H7 (cell line): ENCODE results near the gene PLAAT4. TPM values are rescaled to one million over a fixed set of nuclear protein-coding genes. Genes with fewer than 3 reads are reported as not detected.
A peak's percentile ranks its signal among the peaks of the same experiment; 100 is the strongest.

Source experiments
- DNase-seq: peaks from one replicate; pipeline ENCODE4 v3.0.0; 2012
- H3K27me3 ChIP-seq: 2 replicates; pipeline ENCODE4 v1.6.0; 2011; ENCODE audit warnings: mild to moderate bottlenecking, low read length; ENCODE audit not compliant: control insufficient read depth, insufficient read depth
- H3K36me3 ChIP-seq: replicated peaks from 2 replicates; pipeline ENCODE4 v1.5.1; 2011; ENCODE audit warnings: low read length; ENCODE audit not compliant: control insufficient read depth, insufficient read depth
- H3K4me3 ChIP-seq: 2 replicates; pipeline ENCODE4 v1.5.1; 2011; ENCODE audit warnings: low read depth, mild to moderate bottlenecking, control low read depth, low read length, moderate library complexity; ENCODE audit not compliant: insufficient read depth
- total RNA-seq: library from RNA; depleted of rRNA; stranded (reverse); fragments of >200 nt; shearing (Covaris generic); gene quantifications from 2 replicates; pipeline ENCODE4 v1.2.3, GENCODE V29; 2014; rRNA removed

The PLAAT4 gene, protein sequence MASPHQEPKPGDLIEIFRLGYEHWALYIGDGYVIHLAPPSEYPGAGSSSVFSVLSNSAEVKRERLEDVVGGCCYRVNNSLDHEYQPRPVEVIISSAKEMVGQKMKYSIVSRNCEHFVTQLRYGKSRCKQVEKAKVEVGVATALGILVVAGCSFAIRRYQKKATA
- 1.1 and 4.1 TPM in 2 replicates for total RNA-seq

DNA sequence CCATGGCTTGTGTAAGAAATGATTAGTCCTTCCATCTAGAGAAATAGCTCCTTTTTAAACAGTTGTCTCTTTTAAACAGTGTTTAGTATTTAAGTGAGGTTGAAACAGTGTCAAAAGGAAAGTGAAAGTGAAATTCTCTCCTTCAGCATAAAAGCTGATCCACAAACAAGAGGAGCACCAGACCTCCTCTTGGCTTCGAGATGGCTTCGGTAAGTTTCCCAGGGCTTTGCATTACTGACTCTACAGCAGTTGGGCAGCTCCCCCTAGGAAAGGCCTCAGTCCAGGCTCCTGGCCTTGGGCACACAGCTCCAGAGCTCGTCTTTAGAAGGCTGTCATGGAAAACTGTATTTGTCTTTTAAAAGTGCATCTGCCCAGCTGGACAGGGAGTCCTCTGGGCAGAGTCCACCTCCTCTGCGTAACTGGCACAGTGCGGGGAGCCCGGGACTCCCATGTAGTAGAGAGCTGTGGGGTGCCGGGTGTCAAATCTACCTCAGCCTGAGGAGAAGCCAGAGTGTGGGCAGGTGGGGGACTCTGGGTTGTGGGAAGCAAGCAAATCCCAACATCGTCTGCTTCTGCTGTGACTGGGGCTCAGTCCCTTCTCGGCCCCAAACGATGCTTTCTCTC, at the start of gene PLAAT4:
TSS of gene PLAAT4 (plus strand) at position 140 of the 624 bp plus-strand sequence. CDS start at position 201, 61 bp downstream.
- DNase-seq: peak; percentile 36
- H3K4me3 ChIP-seq: no peak within 1 kb of the TSS
- H3K27me3 ChIP-seq: no peaks in the 10 kb centered on the region
- no peaks in the 10 kb centered on the region for H3K36me3 ChIP-seq

DNA sequence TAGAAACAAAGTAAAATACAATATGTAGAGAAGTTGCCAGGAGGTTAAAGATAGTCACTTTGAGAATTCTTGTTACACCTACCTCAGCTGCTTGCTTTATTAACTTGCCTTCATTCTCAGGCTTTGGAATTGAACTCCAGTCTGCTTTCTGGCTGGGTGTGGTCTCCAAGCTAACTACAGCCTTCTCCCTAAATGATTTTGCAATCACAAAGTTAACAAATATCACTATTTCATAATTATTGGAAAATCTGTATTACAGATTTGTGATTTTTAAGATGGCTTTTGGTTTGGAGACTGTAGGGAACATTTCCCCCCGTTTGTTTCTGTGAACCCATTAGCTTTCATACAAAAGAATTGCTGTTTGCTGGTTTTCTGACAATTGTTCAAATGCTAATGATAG, 47.8 kb upstream of the PLAAT4 start:
- Histone ChIP-seq H3K27me3 (no peaks in the 10 kb centered on the region), H3K4me3 (no peak overlapping the region), H3K36me3 (no peaks in the 10 kb centered on the region)
- no peak for DNase-seq

DNA sequence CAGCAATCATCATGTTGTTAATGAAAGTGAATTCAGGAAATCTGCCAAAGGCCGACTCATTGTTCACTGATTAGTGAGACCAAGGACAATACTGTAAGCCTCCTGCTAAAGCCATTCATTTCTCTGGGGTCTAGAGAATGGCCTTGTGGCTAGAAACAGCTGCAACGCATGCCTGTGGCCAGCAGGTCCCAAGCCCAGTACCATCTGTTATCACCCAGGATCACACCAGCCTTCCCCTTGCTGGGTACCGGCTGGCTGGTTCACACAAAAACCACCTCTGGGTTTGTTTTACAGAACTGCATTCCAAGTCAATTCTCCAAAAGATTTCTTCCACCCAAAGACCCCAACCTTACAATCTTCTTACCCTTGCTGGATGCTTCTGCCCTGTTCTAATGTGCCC, 46.7 kb upstream of the PLAAT4 start:
- Histone ChIP-seq H3K36me3 (no peaks in the 10 kb centered on the region), H3K4me3 (peak overlapping the region; percentile 50), H3K27me3 (no peaks in the 10 kb centered on the region)
- DNase-seq: peak; percentile 58

DNA sequence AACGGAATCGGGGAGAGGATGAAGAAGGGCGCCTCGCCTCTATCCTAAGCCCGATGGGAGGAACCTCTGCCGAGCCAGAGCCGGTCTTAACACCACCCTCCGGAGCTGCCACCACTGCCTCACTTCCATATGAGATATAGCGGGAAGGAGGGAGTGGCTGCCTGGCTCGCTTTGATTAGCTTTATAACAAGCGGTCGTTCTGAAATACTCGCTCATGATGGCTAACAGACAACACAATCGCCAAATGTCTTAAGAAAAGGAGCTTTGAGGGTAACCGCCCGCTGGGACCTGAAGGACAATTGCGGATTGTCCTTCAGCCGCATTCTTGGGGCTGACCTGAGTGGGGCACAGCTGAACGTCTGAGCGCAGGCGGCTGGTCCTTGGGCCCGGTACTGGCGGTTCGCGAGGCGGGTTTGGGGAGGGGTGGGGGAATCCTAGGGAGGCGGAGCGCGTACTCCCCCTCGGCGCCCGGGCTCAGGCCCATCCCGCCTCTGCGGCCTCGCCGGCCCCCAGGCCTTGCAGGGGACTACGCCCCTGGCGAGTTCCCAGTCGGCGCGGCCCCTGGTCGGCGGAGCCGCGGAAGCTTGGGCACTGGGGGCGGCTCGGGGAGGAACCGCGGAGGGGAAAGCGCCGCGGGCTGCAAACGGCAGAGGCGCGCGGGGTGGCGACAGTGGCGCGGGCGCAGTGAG, 45.9 kb upstream of the PLAAT4 start, which contains the start of gene PLAAT5:
TSS of gene PLAAT5 (minus strand) at position 617 of the 689 bp plus-strand sequence. CDS start at position 484, 133 bp downstream.
- no peaks in the 10 kb centered on the region for H3K36me3 ChIP-seq
- H3K4me3 ChIP-seq: peak within 1 kb of the TSS; percentile 50
- H3K27me3 ChIP-seq: no peaks in the 10 kb centered on the region
- DNase-seq: peak; percentile 83

DNA sequence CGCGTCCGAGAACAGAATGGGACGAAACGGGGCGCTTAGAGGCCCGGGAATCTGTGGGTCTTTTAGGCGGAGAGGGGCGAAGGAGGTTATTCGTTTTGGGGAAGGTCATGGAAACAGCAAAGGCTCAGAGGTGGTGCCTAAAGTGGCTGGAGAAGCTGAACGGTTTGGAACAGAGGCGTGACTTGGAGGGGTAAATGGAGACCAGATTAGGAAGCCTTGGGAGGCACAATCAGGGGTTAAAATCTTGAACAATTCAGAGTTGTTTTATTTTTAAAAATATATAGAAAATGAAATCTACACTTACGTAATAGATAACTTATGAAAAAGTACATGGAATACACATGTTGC, 45.4 kb upstream of the PLAAT4 start:
- no peaks in the 10 kb centered on the region for H3K27me3 ChIP-seq
- H3K36me3 ChIP-seq: no peaks in the 10 kb centered on the region
- H3K4me3 ChIP-seq: peak overlapping the region; percentile 50
- DNase-seq: no peak

DNA sequence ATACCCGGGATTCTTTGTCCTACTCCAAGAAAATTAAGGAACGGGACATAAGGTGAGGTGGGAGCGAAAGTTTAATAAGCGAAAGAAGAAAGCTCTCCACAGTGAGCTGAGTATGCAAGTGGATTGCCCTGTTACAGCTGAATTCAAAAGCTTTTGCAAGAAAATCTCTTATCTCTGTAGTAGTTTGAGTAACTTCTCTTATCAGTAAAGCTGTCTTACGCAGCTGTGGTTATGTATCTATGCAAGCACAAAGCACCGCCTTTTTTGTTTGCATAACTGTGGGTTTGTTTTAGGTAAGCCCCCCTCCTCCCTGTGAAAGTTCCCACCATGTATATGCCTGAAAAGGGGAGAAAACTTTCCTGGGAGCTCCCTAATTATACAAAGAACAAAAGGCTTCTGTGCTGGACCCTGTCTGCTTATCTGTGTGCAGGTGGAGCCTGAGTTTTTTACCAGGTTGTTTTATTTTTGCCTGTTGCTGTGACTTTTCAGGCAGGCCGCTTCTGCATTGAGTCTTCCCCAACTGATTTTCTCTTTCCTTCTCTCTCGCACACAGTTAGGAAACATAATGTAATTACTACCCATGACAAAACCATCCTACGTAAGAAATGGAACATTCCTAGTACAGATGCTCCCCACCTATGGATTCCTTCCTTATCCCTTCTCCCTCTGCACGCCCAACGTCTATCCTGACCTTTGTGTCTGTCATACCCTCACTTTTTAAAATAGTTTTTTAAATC, 44.8 kb upstream of the PLAAT4 start:
- no peaks in the 10 kb centered on the region for H3K36me3 ChIP-seq
- peak overlapping the region; percentile 50 for H3K4me3 ChIP-seq
- no peak for DNase-seq
- H3K27me3 ChIP-seq: no peaks in the 10 kb centered on the region

DNA sequence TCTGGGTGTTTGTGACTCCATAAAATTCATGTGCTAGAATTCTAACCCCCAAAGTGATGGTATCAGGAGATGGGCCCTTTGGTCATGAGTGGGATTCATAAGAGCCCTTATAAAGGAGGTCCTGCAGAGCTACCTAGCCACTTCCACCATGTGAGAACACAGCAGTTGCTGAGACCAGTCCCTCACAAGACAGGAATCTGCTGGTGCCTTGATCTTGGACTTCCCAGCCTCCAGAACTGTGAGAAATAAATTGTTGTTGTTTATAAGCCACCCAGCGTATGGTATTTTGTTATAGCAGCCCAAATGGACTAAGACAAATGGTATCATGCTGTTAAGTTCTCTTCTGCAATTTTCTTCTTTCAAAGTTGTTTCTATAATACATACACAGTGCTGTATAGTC, 44.2 kb upstream of the PLAAT4 start:
- no peaks in the 10 kb centered on the region for H3K27me3 ChIP-seq
- H3K36me3 ChIP-seq: no peaks in the 10 kb centered on the region
- no peak for DNase-seq
- no peak overlapping the region for H3K4me3 ChIP-seq

DNA sequence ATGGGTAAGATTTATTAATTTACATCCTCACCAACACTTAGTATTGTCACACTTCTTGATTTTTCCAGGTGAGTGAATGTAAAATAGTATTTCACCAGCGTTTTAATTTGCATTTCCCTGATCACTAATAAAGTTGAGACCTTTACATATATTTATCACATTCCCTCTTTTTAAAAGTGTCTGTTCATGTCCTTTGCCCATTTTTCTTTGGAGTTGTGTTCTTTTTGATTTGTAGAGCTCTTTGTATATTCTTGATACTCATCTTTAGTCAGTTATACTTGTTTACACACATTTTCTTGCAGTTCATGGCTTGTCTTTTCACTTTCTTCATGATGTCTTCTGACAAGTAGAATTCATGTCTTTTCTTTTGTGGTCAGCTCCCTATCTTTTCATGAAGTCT, 43.5 kb upstream of the PLAAT4 start:
- DNase-seq: no peak
- H3K27me3 ChIP-seq: no peaks in the 10 kb centered on the region
- H3K36me3 ChIP-seq: no peaks in the 10 kb centered on the region
- no peak overlapping the region for H3K4me3 ChIP-seq

DNA sequence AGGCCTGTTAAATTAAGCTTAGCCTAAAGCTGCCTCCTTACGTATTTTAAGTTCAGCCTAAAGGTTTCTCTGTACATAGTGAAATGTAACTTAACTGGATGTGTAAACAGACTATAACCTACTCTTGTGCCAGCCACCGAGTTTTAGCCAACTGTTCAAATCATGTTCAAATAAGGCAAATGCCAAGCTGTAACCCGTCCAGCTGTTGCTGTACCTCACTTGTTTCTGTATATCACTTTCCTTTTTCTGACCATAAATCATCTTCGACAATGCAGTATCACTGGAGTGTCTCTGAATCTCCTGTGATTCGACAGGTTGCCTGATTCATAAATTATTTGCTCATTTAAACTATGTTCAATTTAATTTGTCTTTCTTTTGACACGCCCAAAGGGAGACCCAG, 41.6 kb upstream of the PLAAT4 start:
- Histone ChIP-seq H3K4me3 (no peak overlapping the region), H3K27me3 (no peaks in the 10 kb centered on the region), H3K36me3 (no peaks in the 10 kb centered on the region)
- DNase-seq: no peak

DNA sequence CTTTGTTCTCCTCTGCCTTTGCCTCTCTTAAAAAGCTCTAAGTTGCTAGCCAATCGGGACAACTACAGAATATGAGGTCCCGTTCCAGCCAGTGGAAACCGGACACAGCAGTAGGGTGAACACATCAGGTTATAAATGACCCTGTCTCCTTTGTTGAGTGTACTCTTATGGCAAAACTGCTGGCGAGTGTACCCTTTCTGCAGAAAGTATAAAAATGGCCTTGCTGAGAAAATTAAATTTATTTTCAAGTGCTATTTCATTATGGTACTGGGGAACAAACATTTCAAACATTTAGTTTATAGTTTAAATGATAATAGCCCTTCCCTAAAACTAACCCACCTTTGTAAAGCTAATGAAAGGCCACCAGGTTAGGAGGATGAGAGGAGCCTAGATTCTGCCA, 36.7 kb upstream of the PLAAT4 start:
- H3K27me3 ChIP-seq: no peaks in the 10 kb centered on the region

DNA sequence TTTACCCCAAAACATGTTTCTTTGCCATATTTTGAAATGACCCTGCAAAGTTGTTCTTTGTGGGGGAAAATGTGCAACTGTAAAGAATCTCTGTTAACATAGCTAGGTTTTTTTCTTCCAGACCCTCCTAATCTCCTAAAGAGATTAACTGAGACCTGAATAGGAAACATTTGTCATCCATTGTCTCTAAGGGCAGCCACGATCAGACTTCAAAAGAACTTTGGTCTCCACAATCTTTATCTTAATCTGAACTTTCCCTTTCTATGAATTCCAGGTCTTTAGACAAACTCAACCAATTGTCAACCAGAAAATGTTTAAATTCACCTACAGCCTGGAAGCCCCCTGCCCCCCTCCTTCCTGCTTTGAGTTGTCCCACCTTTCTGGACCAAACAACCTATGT, 35.4 kb upstream of the PLAAT4 start:
- Histone ChIP-seq H3K4me3 (no peak overlapping the region), H3K27me3 (no peaks in the 10 kb centered on the region), H3K36me3 (no peaks in the 10 kb centered on the region)
- no peak for DNase-seq

More for the DNA sequence above, 36.7 kb upstream of the PLAAT4 start:
- no peak for DNase-seq
- no peaks in the 10 kb centered on the region for H3K36me3 ChIP-seq
- no peak overlapping the region for H3K4me3 ChIP-seq

DNA sequence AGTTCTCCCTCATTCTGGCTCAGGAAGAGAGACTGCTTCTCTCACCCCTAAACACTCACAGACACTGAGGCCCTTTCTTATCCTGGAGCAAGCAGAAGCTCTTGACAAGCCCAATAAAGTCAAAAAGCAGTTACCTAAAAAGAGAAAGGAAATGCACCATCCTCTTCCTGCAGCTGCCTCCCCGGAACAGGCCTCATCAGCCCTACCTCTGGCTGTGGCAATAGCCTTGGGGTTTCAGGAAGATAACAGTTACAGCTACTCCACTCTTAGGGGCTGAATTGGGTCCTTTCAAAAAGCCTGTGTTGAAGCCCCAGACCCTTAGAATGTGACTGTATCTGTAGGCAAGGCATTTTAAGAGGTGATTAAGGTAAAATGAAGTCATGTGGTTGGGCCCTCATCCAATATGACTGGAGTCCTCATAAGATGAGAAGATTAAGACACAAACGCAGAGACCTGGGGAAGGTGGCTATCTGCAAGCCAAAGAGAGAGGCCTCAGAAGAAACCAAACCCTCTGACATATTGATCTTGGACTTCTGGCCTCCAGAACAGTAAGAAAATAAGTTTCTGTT, 34.3 kb upstream of the PLAAT4 start:
- H3K36me3 ChIP-seq: no peaks in the 10 kb centered on the region

DNA sequence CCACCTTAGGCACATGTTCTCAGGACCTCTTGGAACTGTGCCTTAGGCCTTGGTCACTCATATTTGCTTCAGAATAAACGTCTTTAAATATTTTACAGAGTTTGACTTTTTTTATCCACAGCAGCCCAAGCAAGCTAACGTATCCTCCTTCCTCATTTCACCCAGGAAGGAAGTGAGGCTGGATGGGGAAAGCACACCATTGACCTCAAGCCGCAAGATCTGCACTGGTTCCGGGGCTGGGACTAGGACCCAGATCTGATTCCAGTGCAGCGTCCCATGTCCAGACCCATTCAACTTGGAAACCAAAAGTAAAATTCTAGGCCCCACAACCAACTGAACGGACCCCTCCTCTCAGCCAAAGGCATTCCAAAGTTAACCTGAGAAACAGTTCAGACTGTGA, 33.1 kb upstream of the PLAAT4 start:
- Histone ChIP-seq H3K27me3 (no peaks in the 10 kb centered on the region), H3K36me3 (no peaks in the 10 kb centered on the region), H3K4me3 (no peak overlapping the region)
- DNase-seq: no peak

More for the DNA sequence above, 34.3 kb upstream of the PLAAT4 start:
- no peak for DNase-seq
- Histone ChIP-seq H3K4me3 (no peak overlapping the region), H3K27me3 (no peaks in the 10 kb centered on the region)

DNA sequence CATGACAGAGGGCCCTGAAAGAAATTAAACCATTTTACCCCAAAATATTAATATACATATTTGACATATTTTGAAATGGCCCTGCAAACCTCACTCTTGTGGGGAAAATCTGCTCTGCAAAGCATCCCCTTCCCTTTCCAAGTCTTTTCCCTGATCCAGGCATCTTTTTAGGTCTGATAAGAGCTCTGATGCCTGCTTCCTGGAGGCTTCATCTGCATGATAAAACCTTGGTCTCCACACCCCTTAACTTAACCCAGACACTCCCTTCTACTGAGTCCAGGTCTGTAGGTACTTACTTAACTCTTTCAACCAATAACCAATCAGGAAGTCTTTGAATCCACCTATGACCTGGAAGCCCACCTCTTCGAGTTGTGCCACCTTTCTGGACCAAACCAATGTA, 32.6 kb upstream of the PLAAT4 start:
- no peaks in the 10 kb centered on the region for H3K36me3 ChIP-seq
- H3K27me3 ChIP-seq: no peaks in the 10 kb centered on the region
- no peak overlapping the region for H3K4me3 ChIP-seq
- DNase-seq: peak; percentile 13
